GM18867 (cell line): ENCODE measurements around the gene BEND7.
"Not testable (repeated sequence)": the region's sequence is repeated elsewhere in the genome, so short reads cannot be mapped to it uniquely, and the experiment has no call there.

Source experiments
- ATAC-seq: cut with Tn5 transposase; IDR thresholded peaks from one replicate; pipeline ENCODE4 v1.9.1; 2021; ENCODE audit warnings: mild to moderate bottlenecking, moderate library complexity; ENCODE audit not compliant: unreplicated experiment

Gene BEND7, protein sequence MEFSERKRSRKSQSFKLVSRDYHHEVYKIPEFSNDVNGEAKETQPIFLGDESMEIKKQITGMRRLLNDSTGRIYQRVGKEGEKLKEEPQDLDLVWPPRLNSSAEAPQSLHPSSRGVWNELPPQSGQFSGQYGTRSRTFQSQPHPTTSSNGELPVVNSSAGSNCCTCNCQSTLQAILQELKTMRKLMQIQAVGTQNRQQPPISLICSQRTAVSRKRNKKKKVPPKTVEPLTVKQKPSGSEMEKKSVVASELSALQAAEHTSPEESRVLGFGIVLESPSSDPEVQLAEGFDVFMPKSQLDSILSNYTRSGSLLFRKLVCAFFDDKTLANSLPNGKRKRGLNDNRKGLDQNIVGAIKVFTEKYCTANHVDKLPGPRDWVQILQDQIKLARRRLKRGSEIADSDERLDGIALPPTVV

DNA sequence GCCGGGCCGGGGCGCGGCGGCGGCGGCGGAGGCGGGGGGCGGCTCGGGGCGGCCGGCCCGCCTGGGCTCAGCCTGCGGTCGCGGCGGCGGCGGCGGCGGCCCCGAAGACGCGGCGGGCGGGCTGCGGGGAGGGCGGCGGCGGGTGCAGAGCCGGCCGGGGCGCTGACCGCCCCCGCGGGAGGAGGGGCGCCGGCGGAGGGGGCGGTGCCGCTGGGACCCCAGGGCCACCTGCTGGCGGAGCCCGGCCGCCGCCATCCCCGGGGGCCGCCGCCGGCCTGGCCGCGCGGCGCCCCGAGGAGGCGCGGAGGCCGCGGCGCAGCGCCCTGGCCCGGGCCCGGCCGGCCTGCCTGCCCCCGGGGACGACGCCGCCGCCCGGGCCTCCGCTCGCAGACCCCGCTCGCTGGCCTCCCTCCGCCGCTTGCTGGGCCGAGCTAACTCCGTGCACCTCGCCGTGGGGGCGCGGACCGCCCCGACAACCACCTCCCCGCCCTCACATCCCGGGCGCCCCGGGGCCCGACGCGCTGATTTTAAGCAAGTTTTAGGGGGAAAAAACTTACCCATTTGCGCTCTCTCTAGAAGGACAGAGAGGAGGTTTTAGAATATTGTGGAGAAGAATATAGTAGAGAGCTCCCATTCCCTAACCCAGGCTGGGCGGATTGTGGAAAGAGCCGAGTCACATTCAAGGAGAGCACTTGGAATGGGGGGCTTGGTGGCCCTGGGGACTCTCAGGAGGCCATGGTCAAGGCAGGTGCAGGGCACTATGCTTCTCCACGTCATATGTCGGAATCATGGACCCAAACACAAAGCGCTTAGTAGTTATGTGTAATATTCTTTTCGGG lies at the start of gene BEND7:
Gene BEND7, minus strand, starts transcription at position 140 of the 839 bp plus-strand sequence. CDS start 481 bp downstream, outside the sequence.
- ATAC-seq, result no peak

DNA sequence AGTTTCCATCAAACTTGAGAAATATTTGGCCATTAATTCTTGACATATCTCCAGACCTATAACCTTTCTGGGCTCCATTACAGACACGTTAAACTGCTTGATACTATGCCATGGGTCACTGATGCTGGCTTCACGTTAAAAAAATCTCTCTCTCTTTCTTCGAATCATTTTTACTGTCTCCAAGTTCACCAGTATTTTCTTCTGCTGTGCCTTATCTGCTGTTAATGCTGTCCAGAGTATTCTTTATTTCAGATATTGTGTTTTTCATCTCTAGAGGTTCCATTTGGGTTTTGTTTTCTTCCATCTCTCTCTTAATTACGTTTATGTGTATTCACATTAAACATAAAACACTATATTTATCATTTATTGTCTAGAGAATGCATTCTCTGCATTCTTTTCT lies 45.1 kb upstream of the BEND7 start:
- no peak for ATAC-seq

DNA sequence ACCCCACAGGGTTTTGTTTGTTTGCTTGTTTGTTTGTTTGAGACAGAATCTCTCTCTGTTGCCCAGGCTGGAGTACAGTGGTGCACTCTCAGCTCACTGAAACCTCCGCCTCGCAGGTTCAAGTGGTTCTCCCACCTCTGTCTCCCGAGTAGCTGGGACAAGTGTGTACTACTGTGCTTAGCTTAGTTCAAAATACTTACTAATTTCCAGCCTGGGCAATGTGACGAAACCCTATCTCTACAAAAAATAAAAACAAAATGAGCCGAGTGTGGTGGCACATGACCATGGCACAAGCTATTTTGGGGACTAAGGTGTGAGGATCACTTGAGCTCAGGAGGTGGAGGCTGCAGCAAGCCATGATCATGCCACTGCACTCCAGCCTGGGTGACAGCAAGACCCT lies 42.7 kb upstream of the BEND7 start:
- no peak for ATAC-seq

DNA sequence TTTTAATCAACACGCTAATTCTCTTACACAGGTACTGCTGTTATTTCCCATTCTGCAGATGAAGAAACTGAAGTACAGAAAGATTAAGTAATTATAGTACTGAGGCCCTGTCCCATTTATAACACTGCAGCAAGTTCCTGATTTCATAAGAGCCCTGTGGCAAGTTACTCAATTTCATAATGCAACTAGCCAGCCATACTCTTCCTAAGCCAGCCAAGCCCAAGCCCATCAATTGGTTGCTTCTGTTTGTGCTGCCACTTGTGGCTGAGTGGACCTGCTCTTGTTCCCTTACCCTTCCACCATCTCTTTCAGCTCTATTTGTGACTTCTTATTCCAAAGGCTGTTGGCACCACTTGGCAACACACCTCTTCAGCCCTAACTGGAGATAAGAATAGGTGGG lies 38.2 kb upstream of the BEND7 start:
- no peak for ATAC-seq

DNA sequence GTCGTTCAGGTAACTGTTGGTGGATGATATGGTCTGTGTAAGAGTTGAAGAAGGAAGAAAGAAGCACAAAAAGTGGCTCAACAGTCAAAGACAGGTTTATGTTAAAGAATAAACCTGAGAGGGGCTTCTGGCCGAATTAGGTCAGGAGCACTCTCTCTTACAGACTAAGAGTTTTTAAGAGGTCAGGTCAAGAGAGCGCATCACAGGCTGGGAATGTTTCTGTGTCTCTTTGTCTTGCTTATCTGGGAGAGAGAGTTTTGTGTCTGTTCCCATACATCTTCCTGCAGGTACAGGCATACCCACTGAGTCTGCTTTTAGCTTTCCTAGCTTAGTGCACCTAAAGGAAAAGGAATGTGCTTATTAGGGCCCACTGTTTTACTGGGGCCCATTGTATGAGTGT lies 35.8 kb upstream of the BEND7 start:
- ATAC-seq, result no peak

DNA sequence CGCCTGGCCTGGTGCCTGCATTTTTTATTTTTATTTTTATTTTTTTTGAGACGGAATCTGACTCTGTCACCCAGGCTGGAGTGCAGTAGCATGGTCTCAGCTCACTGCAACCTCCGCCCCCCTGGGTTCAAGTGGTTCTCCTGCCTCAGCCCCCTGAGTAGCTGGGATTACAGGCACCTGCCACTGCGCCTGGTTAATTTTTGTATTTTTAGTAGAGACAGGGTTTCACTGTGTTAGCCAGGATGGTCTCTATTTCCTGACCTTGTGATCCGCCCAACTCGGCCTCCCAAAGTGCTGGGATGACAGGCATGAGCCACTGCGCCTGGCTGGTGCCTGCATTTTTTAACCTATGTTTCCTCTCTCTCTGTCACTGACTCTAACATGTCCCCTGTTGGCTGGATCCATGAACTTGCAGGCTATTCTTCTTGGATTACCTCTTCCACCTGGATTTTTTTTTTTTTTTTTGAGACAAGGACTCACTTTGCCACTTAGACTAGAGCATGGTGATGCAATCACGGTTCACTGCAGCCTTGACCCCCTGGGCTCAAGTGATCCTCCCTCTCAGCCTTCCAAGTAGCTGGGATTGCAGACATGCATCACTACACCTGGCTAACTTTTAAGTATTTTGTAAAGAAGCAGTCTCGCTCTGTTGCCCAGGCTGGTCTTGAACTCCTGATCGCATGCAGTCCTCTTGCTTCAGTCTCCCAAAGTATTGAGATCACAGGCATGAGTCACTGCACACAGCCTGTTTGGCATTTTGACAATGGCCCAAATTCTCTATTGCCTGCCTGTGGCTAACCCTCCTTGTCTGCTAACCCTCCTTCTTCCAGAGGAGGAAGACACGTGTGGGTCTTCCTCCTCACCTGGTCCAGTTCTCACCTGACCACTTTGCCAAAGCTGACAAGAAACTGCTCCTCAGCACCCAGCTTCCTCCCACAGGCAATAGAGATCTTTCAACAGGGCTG lies 34.9 kb upstream of the BEND7 start:
- no peak for ATAC-seq

DNA sequence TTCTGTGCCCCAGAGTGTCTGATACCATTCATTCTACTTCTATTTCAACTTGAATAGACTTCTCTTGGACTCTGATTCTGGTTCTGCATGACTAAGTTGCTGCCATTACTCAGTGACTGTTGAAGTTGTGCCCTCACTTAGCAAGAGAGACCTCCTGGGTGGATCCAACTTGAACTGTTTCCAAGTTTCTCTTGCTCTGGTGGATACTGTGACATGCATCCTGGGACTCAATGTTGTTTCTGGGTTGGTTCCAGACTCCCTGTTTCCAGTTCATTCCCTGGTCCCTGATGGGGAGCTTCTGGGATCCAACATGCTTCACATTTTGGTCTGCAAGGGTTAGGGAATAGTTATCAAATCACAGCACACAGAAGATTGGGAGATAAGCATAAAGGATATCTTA lies 31.8 kb upstream of the BEND7 start:
- ATAC-seq, result no peak

DNA sequence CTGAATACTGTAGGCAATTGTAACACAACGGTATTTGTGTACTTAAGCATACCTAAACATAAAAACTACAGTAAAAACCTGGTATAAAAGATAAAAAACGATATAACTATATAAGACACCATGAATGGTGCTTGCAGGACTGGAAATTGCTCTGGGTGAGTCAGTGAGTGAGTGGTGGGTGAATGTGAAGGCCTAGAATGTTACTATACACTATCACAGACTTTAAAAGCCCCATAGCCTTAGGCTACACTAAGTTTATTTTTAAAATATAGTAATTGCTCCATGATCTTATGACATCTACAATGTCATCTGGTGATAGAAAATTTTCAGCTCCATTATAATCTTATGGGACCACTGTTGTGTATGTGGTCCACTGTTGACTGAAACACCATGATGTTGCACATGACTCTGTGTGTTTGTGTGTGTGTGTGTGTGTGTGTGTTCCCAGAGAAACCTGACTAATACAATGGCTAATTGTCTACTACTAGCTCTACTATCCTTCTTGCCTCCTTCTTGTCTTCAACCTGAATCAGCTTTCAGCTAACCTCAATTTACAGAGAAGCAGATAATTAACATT lies 30.4 kb upstream of the BEND7 start:
- no peak for ATAC-seq

DNA sequence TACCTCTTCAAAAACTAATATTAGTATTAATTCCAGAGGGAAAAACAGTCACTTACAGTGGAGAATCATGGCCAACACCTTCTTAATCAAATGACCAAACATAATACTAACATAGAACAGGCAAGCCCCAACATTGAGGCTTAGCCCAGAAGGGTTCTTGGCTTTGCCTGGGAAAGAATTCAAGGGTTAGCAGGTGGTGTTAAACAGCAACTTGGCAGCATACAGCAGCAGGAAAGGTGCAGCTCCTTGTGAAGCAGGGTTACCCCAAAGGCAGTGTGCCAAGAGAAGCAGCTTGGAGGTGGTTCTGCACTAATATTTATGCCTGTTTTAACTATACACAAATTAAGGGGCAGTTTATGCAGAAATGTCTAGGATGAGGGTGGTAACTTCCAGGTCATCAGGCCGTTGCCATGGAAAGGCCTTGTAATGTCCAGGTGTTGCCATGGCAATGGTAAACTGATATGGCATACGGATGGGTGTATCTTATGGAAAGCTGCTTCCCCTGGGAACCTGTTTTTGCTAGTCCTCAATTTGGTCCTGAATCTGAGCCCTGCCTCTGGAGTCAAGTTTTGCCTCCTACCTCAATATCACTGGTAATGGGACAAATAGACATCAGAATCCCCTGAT lies 27.2 kb upstream of the BEND7 start:
- ATAC-seq, result no peak

DNA sequence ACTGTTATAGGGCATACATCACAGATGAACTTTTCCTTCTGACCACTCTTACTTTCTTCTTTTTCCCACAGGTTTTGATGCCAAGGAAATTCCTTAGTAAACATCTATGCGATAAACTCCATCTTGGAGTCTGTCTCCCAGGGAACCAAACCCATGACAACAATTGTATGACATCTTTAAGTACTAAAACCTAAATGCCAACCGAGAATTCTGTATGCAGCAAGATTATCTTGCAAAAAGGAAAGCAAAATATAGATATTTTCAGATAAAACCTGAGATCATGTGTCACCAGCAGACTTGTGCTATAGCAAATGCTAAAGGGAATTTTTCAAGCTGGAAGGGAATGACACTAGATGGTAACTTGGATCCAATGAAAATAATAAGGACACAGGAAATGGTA lies 22.0 kb upstream of the BEND7 start:
- no peak for ATAC-seq

DNA sequence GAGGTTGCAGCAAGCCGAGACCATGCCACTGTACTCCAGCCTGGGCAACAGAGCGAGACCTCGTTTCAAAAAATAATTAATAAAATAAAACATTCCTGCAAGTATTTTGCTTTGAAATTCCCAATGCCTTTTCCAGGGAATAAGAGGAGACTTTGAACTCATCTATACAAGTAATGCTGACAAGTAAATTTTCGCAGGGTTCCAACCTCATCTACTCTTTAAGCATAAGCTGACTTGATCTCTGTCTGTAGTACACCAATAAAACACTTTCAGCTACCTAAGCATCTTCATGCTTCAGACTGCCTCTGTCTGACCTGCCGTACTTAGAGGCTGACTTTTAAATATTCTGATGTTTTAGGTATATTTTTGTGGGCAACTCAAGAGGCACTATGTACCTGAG lies 13.7 kb upstream of the BEND7 start:
- ATAC-seq, result no peak

DNA sequence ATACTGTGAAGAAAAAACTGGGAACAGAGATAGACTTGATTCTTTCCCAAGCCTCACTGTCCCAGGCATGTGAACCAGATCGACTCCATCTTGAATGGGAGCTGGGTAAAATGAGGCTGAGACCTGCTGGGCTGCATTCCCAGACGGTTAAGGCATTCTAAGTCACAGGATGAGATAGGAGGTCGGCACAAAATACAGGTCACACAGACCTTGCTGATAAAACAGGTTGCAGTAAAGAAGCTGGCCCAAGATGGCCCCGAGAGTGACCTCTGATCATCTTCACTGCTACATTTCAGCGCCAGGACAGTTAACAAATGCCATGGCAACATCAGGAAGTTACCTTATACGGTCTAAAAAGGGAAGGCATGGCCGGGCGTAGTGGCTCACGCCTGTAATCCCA lies 9.2 kb upstream of the BEND7 start:
- not testable (repeated sequence) for ATAC-seq

DNA sequence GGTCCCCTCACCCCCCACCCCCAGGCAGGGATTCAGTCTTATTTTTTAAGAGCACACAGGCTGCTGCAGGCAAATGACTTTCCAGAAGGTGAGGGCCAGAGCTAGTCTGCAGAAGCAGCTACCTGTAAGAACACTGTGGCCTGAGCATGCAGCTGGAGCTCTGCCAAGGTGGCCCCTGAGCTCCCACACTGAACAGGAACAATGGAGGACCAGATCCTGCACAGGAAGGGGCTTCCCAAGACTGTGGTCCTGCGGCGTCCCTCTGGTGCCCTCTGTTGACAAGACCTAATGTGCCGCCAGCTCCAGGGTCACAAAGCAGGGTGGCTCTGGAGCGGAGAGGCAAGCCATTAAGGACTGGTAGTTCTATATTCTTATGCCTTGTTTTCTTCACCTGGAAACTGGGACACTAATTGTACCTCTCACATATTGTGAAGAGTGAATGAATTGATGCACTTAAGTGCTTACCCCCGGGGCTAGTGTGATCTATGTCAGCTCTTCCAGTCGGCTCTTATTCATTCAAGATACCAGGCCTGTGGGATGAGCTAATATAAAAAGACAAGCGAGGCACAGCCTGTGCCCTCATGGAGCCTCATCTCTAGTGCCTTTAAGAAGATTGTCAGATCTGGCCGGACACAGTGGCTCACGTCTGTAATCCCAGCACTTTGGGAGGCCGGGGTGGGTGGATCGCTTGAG lies 8.0 kb upstream of the BEND7 start:
- no peak for ATAC-seq

DNA sequence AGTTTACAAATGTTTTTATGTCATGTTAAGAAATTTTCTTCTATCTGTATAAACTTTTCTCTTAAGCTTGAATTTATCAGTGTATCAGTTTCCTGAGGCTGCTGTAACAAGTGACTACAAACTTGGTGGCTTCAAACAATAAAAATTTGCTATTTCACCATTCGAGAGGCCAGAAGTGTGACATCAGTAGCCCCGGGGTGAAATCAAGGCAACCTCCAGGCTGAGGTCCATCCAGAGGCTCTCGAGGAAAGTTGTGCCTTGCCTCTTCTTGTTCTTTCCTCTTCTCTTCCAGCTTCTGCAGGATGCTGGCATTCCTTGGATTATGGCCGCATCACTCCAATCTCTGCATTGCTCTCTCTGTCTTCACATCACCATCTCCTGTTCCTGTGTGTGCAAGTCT lies 6.5 kb upstream of the BEND7 start:
- no peak for ATAC-seq

DNA sequence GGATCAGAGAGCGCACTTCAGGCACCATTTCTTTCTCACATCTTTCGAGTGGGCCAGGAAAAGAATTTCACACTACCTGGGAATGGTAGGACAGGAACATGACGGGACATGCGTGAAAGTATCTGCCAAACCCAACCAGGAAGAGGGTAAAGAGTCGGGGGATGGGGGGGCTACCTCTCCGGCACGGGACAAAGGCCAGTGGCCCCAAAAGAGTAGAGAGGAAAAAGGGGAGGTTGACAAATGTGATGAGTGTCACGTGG lies 830 bp upstream of the BEND7 start:
- no peak for ATAC-seq

DNA sequence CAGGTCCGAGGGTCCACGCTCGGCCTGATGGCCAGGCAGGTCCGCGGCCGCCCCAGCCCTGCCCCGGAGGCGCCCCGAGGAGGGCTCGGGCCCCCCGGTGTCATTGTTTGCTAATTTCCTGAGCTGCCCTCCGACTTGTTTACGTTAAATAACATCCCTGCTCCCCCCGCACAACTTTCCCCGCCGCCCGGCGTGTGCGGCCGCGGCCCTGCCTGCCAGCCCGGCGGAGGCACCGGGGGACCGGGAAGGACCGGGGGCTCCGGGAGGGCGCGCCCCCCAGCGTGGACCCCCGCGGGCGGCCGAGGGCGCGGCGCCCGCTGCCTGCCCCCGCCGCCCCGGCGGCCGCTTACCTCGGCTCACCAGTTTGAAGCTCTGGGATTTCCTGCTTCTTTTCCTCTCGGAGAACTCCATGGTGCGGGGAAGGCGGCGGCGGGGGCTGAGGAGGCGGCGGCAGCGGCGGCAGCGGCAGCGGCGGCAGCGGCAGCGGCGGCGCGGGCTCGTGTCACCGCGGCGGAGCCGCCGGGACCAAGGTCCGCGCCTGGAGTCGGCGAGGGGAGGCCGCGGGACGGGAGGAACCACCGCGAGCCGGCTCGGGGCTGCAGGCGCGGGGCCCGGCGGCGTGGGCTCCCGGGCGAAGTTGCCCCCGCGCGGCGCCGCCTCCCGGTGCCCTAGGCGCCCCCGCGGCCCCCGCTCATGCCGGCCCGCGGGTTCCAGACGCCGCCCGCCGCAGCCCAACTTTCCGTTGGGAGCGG lies 515 bp downstream of the BEND7 start:
- no peak for ATAC-seq

DNA sequence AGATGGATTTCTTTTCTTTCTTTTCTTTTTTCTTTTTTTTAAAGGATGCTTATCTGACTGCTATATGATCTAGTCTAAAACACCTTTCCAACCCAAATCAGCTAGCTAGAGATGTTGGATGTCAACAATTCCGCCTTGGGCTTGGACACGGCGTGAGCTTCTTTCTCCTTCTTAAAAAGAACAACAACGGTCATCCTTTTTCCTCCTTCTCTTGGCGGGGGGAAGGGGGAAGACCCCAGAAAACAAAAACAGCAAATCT lies 1.0 kb downstream of the BEND7 start:
- no peak for ATAC-seq

DNA sequence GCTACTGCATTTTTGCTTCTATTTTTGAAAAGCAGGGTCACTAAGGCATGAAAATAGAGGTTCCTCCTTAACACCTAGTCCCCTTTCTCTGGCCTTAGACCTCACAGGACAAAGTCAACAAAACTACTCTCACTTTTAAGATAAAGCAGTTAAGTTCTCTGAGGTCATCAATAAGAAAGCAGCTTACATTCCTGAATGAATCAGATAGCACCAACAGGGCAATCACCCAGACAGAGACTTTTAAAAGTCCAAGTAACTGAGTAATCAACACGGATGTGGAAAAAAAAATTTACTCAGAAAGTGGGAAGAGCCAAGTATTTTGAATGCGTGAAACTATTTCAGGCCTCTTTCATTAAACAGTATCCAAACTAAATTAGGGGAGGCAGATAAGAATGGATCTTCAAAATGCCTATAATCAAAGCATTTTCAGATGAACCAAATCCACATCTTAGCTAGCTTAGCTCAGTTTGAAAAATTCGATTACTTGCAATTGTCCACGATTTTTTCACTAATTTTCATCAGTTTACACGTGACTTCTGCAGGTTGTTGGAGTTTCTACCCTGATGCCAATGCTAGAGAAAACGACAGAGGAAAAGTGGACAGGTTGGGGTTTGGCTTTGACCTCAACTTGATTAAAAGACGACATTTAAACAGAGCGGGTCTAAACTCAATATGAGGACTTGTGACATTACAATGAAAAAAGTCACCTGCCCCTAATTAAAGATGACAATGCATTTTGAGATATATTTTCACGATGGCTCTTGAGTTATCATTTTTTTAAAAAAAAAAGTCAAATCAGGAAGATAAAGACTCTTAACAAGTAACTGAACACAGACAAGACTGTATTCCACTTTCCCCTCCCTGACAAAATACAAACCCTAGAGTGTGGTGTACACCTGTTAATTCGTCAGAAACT lies 1.6 kb downstream of the BEND7 start:
- no peak for ATAC-seq
